ENCODE results near the gene OR4D2. TPM values are rescaled to one million over a fixed set of nuclear protein-coding genes. Genes with fewer than 3 reads are reported as not detected.

The OR4D2 gene
- total and polyA plus RNA-seq, 8 donors = not detected

DNA sequence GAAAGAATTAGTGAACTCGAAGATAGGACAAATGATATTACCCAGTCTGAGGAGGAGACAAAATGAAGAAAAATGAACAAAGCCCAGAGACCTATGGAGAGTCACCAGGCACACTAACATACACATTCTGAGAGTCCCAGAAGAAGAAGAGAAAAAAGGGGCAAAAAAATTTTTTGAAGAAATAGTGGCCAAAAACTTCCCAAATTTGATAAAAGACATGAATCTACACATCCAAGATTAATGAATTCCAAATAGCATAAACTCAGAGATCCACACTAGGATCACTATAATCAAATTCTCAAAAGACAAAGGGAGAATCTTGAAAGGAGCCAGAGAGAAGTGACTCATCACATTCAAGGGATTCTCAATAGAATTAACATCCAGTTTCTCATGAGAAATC, 22.0 kb upstream of the OR4D2 start:
- peaks cover 0 to 8% (median 0%) of the 10 kb centered on the region in 4 donors for H3K27me3 ChIP-seq
- ATAC-seq (no peak), DNase-seq (no peak), FAIRE-seq (no peak)
- no peak overlapping the region for H3K4me3 ChIP-seq
- no peaks in the 10 kb centered on the region for H3K9me3 ChIP-seq
- intact Hi-C loops (cut with DNase I) = no loop called here
- TF ChIP-seq, protein P1, sequence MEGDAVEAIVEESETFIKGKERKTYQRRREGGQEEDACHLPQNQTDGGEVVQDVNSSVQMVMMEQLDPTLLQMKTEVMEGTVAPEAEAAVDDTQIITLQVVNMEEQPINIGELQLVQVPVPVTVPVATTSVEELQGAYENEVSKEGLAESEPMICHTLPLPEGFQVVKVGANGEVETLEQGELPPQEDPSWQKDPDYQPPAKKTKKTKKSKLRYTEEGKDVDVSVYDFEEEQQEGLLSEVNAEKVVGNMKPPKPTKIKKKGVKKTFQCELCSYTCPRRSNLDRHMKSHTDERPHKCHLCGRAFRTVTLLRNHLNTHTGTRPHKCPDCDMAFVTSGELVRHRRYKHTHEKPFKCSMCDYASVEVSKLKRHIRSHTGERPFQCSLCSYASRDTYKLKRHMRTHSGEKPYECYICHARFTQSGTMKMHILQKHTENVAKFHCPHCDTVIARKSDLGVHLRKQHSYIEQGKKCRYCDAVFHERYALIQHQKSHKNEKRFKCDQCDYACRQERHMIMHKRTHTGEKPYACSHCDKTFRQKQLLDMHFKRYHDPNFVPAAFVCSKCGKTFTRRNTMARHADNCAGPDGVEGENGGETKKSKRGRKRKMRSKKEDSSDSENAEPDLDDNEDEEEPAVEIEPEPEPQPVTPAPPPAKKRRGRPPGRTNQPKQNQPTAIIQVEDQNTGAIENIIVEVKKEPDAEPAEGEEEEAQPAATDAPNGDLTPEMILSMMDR (IDR thresholded peaks at IDR 0.05) = no peak
- 48 to 75% methylated on average over 1 of the region's 1 CpG for WGBS, 2 donors
- H3K36me3 ChIP-seq = no peaks in the 10 kb centered on the region
- no peaks in the 10 kb centered on the region for H3K4me1 ChIP-seq
- H3K27ac ChIP-seq = no peak overlapping the region

DNA sequence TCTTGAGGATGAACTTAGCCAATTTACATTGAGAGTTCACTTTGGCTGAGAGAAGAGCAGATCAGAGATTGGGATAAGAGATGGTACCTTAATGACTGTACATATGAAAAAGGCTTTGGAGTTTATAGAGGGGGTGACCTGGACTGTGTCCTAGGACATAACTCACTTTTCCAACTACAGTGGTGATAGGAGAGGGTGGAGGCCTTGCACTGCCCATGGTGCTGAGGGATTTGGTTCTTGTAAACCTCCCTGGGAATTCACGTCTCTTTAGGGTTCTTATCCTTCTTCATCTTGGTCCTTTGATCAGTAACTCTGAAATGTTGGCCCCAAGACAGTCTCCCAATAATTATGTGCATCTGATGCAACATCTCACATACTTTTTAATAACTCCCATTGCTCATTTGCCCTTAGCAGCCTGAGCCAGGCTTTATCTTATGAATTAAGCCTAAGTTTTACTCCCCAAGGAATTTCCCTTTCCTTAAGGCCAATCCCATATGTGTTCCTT, 18.8 kb upstream of the OR4D2 start, which contains the start of gene OR4D1:
Gene OR4D1 (plus strand): TSS at position 455 of the 505 bp plus-strand sequence. CDS start 6,770 bp downstream, outside the sequence.
- DNase-seq = no peak
- peaks cover 0 to 8% (median 0%) of the 10 kb centered on the region in 4 donors for H3K27me3 ChIP-seq
- FAIRE-seq = no peak
- H3K36me3 ChIP-seq = no peaks in the 10 kb centered on the region
- no peak for ATAC-seq
- H3K4me1 ChIP-seq = no peaks in the 10 kb centered on the region
- H3K4me3 ChIP-seq = no peak within 1 kb of the TSS
- TF ChIP-seq, protein P1 (IDR thresholded peaks at IDR 0.05) = no peak
- no peak within 1 kb of the TSS for H3K27ac ChIP-seq
- H3K9me3 ChIP-seq = no peaks in the 10 kb centered on the region
- WGBS, 2 donors = 30 to 50% methylated on average over 1 of the region's 1 CpG
- intact Hi-C loops (cut with DNase I) = no loop called here

DNA sequence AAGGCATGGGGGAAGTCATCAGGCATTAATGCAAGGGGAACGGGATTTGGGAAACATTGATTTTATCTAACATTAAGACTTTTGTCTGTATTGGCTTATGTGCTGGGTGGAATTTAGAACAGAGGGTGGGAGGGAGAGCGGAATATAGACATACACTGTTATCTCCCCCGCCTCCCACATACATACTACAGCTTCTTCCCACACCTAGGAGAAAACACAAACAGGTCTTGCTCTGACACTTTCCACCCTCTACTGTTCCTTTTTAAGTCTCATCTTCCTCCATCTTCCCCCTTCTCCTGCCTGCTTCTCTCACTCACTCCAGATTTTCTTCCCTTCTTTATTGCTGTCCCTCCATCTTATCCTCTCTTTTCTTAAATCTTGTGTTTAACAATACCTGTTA, 18.2 kb upstream of the OR4D2 start:
- H3K9me3 ChIP-seq = no peaks in the 10 kb centered on the region
- WGBS, 2 donors = 65 to 74% methylated on average over 3 of the region's 3 CpGs
- TF ChIP-seq, protein P1 (IDR thresholded peaks at IDR 0.05) = no peak
- DNase-seq (no peak), ATAC-seq (no peak), FAIRE-seq (no peak)
- H3K36me3 ChIP-seq = no peaks in the 10 kb centered on the region
- no peak overlapping the region for H3K27ac ChIP-seq
- intact Hi-C loops (cut with DNase I) = no loop called here
- H3K4me3 ChIP-seq = no peak overlapping the region
- peaks cover 0 to 9% (median 0%) of the 10 kb centered on the region in 4 donors for H3K27me3 ChIP-seq
- H3K4me1 ChIP-seq = no peaks in the 10 kb centered on the region

DNA sequence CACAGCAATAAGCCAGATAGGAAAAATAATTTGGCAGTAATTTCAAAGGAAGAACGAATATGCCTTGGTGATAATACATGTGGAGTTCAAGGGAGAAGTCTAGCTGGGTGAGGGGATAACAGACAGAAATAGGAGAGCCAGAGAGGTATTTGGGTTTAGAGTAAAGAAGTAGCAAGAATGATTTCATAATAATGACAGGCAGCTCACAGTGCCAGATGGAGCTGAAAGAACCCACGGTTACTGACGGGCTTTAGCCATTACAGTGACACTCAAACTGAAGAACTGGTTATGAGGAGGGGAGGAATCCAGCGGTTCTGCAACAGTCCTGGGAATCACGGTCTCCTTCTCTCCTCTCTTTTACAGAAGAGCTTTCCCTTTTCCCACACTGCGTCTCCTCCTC, 16.4 kb upstream of the OR4D2 start:
- TF ChIP-seq, protein P1 (IDR thresholded peaks at IDR 0.05) = no peak
- DNase-seq (no peak), FAIRE-seq (no peak), ATAC-seq (no peak)
- H3K4me1 ChIP-seq = no peaks in the 10 kb centered on the region
- intact Hi-C loops (cut with DNase I) = no loop called here
- no peaks in the 10 kb centered on the region for H3K36me3 ChIP-seq
- no peak overlapping the region for H3K27ac ChIP-seq
- 31 to 37% methylated on average over 6 of the region's 6 CpGs for WGBS, 2 donors
- H3K9me3 ChIP-seq = no peaks in the 10 kb centered on the region
- no peak overlapping the region for H3K4me3 ChIP-seq
- H3K27me3 ChIP-seq = peaks cover 0 to 15% (median 0%) of the 10 kb centered on the region in 4 donors

DNA sequence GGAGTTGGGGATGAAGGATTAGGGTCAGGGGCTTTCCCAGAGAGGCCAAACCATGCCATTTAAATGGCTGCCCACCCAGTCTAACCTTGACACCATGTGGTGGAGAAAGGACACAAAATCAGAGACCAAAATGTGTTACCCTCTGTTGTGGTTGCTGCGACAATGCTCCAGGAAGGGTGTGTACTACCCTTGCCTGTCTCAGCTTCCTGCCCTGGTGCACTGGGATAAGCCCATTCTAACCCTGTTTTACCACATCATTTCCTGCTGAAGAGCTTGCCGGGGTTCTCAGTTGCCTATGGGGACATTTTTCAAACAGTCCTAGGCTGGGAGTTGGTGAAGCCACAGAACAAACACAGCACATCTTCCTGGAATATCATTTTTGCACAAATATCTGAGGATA, 13.7 kb upstream of the OR4D2 start:
- TF ChIP-seq, protein P1 (IDR thresholded peaks at IDR 0.05) = no peak
- WGBS, 2 donors = 61 to 64% methylated on average over 2 of the region's 2 CpGs
- Histone ChIP-seq H3K27me3 (peaks cover 0 to 18% (median 2%) of the 10 kb centered on the region in 4 donors), H3K9me3 (no peaks in the 10 kb centered on the region), H3K36me3 (no peaks in the 10 kb centered on the region), H3K27ac (no peak overlapping the region), H3K4me3 (no peak overlapping the region), H3K4me1 (no peaks in the 10 kb centered on the region)
- DNase-seq (no peak), FAIRE-seq (no peak), ATAC-seq (no peak)
- intact Hi-C loops (cut with DNase I) = no loop called here
